ENCODE measurements around the gene FAM83E.
"Not testable (repeated sequence)": the region's sequence is repeated elsewhere in the genome, so short reads cannot be mapped to it uniquely, and the experiment has no call there.

FAM83E gene

DNA sequence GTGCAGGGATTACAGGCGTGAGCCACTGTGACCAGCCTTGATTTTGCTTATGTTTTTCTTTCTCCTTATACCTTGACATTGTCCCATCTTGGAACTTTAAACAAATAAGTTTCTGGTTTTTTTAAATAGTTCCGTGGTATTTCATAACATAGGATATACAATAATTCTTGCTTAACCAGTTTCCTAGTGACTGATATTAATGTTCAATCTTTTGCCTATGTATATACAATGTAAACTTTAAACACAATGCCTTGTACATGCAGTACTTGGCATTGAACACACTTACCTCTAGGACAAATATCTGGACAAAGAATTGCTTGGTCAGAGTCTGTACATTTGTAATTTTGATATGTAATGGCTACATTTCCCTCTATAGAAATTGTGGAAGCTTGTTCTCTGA lies 32.7 kb downstream of the FAM83E start:
- FAIRE-seq: no peak
- no peak for DNase-seq (ENCODE audit: insufficient read length, low spot score)
- TF ChIP-seq, protein P1, sequence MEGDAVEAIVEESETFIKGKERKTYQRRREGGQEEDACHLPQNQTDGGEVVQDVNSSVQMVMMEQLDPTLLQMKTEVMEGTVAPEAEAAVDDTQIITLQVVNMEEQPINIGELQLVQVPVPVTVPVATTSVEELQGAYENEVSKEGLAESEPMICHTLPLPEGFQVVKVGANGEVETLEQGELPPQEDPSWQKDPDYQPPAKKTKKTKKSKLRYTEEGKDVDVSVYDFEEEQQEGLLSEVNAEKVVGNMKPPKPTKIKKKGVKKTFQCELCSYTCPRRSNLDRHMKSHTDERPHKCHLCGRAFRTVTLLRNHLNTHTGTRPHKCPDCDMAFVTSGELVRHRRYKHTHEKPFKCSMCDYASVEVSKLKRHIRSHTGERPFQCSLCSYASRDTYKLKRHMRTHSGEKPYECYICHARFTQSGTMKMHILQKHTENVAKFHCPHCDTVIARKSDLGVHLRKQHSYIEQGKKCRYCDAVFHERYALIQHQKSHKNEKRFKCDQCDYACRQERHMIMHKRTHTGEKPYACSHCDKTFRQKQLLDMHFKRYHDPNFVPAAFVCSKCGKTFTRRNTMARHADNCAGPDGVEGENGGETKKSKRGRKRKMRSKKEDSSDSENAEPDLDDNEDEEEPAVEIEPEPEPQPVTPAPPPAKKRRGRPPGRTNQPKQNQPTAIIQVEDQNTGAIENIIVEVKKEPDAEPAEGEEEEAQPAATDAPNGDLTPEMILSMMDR (IDR thresholded peaks at IDR 0.05; ENCODE audit: insufficient read depth, missing control alignments): no peak

- DNase-seq (ENCODE audit: insufficient read length, low spot score): no peak
Observed at GRCh38 chr19:48578891-48579290, 36.0 kb downstream of the FAM83E start.

DNA sequence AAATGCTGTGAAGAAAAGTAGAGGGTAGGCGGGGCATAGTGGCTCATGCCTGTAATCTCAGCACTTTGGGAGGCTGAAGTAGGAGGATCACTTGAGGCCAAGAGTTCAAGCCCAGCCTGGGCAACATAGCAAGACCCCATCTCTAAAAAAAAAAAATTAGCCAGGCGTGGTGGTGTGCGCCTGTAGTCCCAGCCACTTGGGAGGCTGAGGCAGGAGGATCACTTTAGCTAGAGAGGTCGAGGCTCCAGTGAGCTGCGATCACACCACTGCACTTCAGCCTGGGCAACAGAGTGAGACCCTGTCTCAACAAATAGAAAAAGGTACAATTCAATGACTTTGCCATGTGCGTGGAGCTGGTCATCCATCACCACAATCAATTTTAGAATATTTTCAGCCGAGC lies 37.0 kb downstream of the FAM83E start:
- FAIRE-seq; DNase-seq (ENCODE audit: insufficient read length, low spot score): not testable (repeated sequence)

More at GRCh38 chr19:48578891-48579290, 36.0 kb downstream of the FAM83E start:
- TF ChIP-seq, protein P1 (IDR thresholded peaks at IDR 0.05; ENCODE audit: insufficient read depth, missing control alignments): no peak
- no peak for FAIRE-seq

DNA sequence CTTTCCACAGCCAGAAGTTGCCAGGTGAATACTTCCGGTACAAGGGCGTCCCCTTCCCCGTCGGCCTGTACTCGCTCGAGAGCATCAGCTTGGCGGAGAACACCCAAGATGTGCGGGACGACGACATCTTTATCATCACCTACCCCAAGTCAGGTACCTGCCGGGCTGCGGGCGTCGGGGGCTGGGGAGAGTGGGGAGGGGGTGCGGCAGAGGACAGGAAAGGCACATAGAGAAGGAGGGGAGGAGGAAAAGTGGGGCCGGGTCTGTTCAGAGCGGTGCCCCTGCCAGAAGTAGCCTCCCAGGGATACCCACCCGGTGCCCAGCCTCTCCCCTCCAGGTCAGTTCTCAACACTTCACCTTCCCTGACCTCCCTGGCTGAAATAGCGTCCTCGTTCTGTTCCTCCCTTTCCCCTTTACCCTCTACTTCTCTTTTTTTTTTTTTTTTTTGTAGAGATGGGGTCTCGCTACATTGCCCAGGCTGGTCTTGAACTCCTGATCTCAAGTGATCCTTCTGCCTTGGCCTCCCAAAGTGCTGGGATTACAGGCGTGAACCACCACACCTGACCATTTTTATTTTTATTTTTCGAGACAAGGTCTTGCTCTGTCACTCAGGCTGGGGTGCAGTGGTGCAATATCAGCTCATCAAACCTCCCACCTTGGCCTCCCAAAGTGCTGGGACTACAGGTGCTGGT lies 38.8 kb downstream of the FAM83E start:
- TF ChIP-seq, protein P1 (IDR thresholded peaks at IDR 0.05; ENCODE audit: insufficient read depth, missing control alignments): no peak
- FAIRE-seq: no peak
- no peak for DNase-seq (ENCODE audit: insufficient read length, low spot score)

- FAIRE-seq (no peak), DNase-seq (ENCODE audit: insufficient read length, low spot score) (no peak)
- TF ChIP-seq, protein P1 (IDR thresholded peaks at IDR 0.05; ENCODE audit: insufficient read depth, missing control alignments): no peak
Observed at GRCh38 chr19:48573163-48573505, 41.7 kb downstream of the FAM83E start.

- no peak for FAIRE-seq
- DNase-seq (ENCODE audit: insufficient read length, low spot score): no peak
Observed at GRCh38 chr19:48571378-48572162, 43.3 kb downstream of the FAM83E start.

DNA sequence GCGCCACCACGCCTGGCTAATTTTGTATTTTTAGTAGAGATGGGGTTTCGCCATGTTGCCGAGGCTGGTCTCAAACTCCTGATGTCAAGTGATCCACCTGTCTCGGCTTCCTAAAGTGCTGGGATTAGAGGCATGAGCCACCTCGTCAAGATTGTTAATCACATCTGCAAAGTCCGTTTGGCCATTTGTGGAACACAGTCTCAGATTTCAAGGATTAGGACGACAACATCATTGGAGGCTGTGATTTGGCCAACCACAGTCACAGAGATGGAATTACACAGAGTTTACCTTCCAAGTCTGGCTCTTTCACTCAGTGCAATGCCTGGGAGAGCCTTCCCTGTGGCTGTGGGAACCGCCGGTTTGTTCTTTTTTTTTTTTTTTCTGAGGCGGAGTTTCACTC lies 45.1 kb downstream of the FAM83E start:
- TF ChIP-seq, protein P1 (IDR thresholded peaks at IDR 0.05; ENCODE audit: insufficient read depth, missing control alignments): no peak
- FAIRE-seq (no peak), DNase-seq (ENCODE audit: insufficient read length, low spot score) (no peak)

More at GRCh38 chr19:48571378-48572162, 43.3 kb downstream of the FAM83E start:
- TF ChIP-seq, protein P1 (IDR thresholded peaks at IDR 0.05; ENCODE audit: insufficient read depth, missing control alignments): no peak

All from D721Med (cell line).